CD4-positive, alpha-beta T cell treated with Interleukin-15 for 1 hour (primary cell): ENCODE data around the gene INPP5A.
"Not testable (repeated sequence)": the region's sequence is repeated elsewhere in the genome, so short reads cannot be mapped to it uniquely, and the experiment has no call there.

ENCODE experiments used
- DNase-seq: peaks from one replicate; pipeline ENCODE4 v3.0.0-alpha.2; 2020

Gene INPP5A

GRCh38 chr10:132810807-132811700 lies 273.5 kb downstream of the INPP5A start:
- DNase-seq: no peak

- no peak for DNase-seq
Observed at GRCh38 chr10:132811891-132812481, 274.4 kb downstream of the INPP5A start.

- no peak for DNase-seq
Observed at GRCh38 chr10:132812520-132812919, 274.9 kb downstream of the INPP5A start.

GRCh38 chr10:132813001-132813401 lies 275.4 kb downstream of the INPP5A start:
- DNase-seq: no peak

GRCh38 chr10:132813560-132814468 lies 276.2 kb downstream of the INPP5A start:
- no peak for DNase-seq

- no peak for DNase-seq
Observed at GRCh38 chr10:132814469-132814856, 276.9 kb downstream of the INPP5A start.

GRCh38 chr10:132815168-132815857 lies 277.7 kb downstream of the INPP5A start:
- DNase-seq: no peak

- no peak for DNase-seq
Observed at GRCh38 chr10:132816718-132817117, 279.1 kb downstream of the INPP5A start.

- DNase-seq: no peak
Observed at GRCh38 chr10:132817701-132818211, 280.2 kb downstream of the INPP5A start.

GRCh38 chr10:132820056-132820455 lies 282.5 kb downstream of the INPP5A start:
- no peak for DNase-seq

GRCh38 chr10:132825783-132826523 lies 288.4 kb downstream of the INPP5A start:
- not testable (repeated sequence) for DNase-seq

- DNase-seq: no peak
Observed at GRCh38 chr10:132826524-132827422, 289.2 kb downstream of the INPP5A start.

- DNase-seq: no peak
Observed at GRCh38 chr10:132827423-132827789, 289.8 kb downstream of the INPP5A start.

GRCh38 chr10:132827861-132828539 lies 290.4 kb downstream of the INPP5A start:
- DNase-seq: no peak

- DNase-seq: no peak
Observed at GRCh38 chr10:132828681-132829080, 291.1 kb downstream of the INPP5A start.

GRCh38 chr10:132829403-132829802 lies 291.8 kb downstream of the INPP5A start:
- DNase-seq: no peak

- no peak for DNase-seq
Observed at GRCh38 chr10:132832186-132832969, 294.8 kb downstream of the INPP5A start.
